CD14-positive monocyte (primary cell): ENCODE results near the gene MIA3. TPM values are rescaled to one million over a fixed set of nuclear protein-coding genes. Genes with fewer than 3 reads are reported as not detected.

Experiments used
- DNase-seq, 3 donors: peaks; one replicate each; pipeline ENCODE4 v3.0.0-alpha.2; 2011 to 2022
- H2AFZ ChIP-seq: 2 replicates; pipeline ENCODE4 v1.6.0; 2012; ENCODE audit warnings: mild to moderate bottlenecking, low read depth, low read length, inconsistent platforms; ENCODE audit not compliant: insufficient read depth, poor library complexity, severe bottlenecking
- H3K27ac ChIP-seq, 2 donors: 1 replicate in 1 of 2; 2 replicates in 1 of 2; pipeline ENCODE4 v1.5.1; 2012 to 2013; ENCODE audit warnings: low read length in 2 of 2, control low read depth in 1 of 2, inconsistent platforms in 1 of 2, low read depth in 1 of 2, mild to moderate bottlenecking in 1 of 2
- H3K27me3 ChIP-seq, 2 donors: one replicate each; pipeline versions ENCODE4 v1.6.0 to v1.6.1; 2011 to 2013; ENCODE audit warnings: low read length in 2 of 2; ENCODE audit not compliant: control insufficient read depth in 2 of 2, insufficient read depth in 2 of 2
- H3K36me3 ChIP-seq, 2 donors: replicated peaks in 1 of 2; 1 replicate in 1 of 2; 2 replicates in 1 of 2; pipeline versions ENCODE4 v1.5.1 to v1.6.1; 2012 to 2013; ENCODE audit warnings: low read length in 2 of 2, control low read depth in 1 of 2, inconsistent platforms in 1 of 2, mild to moderate bottlenecking in 1 of 2; ENCODE audit not compliant: insufficient read depth in 2 of 2, control insufficient read depth in 1 of 2
- H3K4me1 ChIP-seq, 2 donors: 1 replicate in 1 of 2; 2 replicates in 1 of 2; pipeline versions ENCODE4 v1.5.1 to v1.6.1; 2012 to 2013; ENCODE audit warnings: low read length in 2 of 2, control low read depth in 1 of 2, inconsistent platforms in 1 of 2, mild to moderate bottlenecking in 1 of 2, moderate library complexity in 1 of 2; ENCODE audit not compliant: insufficient read depth in 2 of 2, control insufficient read depth in 1 of 2
- H3K4me2 ChIP-seq: replicated peaks from 2 replicates; pipeline ENCODE3; 2012; ENCODE audit warnings: low read length, moderate library complexity, mild to moderate bottlenecking; ENCODE audit not compliant: poor library complexity, severe bottlenecking; ENCODE audit errors: extremely low read depth
- H3K4me3 ChIP-seq, 3 experiments: fragments of 200-600 bp in 1 of 3; sonication (generic) in 1 of 3; replicated peaks in 1 of 3; 1 replicate in 2 of 3; 2 replicates in 1 of 3; pipeline ENCODE4 v1.5.1; 2011 to 2013; ENCODE audit warnings: low read length in 3 of 3, mild to moderate bottlenecking in 3 of 3, control low read depth in 2 of 3, low read depth in 2 of 3, inconsistent platforms in 1 of 3, moderate library complexity in 1 of 3
- H3K79me2 ChIP-seq: 2 replicates; pipeline ENCODE4 v1.6.0; 2012; ENCODE audit warnings: mild to moderate bottlenecking, control low read depth, inconsistent platforms, low read length, moderate library complexity; ENCODE audit not compliant: insufficient read depth
- H3K9ac ChIP-seq: 2 replicates; pipeline ENCODE4 v1.6.0; 2017; ENCODE audit warnings: low read length, mild to moderate bottlenecking; ENCODE audit not compliant: insufficient read depth, poor library complexity, severe bottlenecking
- H3K9me3 ChIP-seq, 2 donors: replicated peaks in 1 of 2; 1 replicate in 1 of 2; 2 replicates in 1 of 2; pipeline versions ENCODE4 v1.5.1 to v1.6.1; 2012 to 2013; ENCODE audit warnings: low read length in 2 of 2, control low read depth in 1 of 2; ENCODE audit not compliant: control insufficient read depth in 1 of 2, insufficient read depth in 1 of 2
- H4K20me1 ChIP-seq: 2 replicates; pipeline ENCODE4 v1.6.0; 2012; ENCODE audit warnings: mild to moderate bottlenecking, low read length, control low read depth, moderate library complexity; ENCODE audit not compliant: insufficient read depth
- H3K27ac Mint-ChIP-seq, 7 donors: one replicate each; pipeline ENCODE4 v1.8.0; 2020; ENCODE audit warnings: mild to moderate bottlenecking in 7 of 7, mixed read lengths in 7 of 7, moderate library complexity in 6 of 7, inconsistent platforms in 2 of 7
- H3K27me3 Mint-ChIP-seq, 3 donors: one replicate each; pipeline ENCODE4 v1.8.0; 2021 to 2022; ENCODE audit warnings: low read depth in 3 of 3, mild to moderate bottlenecking in 3 of 3, mixed read lengths in 3 of 3, moderate library complexity in 3 of 3, inconsistent platforms in 1 of 3
- H3K36me3 Mint-ChIP-seq, 2 donors: one replicate each; pipeline ENCODE4 v1.8.0; 2020; ENCODE audit warnings: mixed read lengths in 2 of 2, inconsistent platforms in 1 of 2, mild to moderate bottlenecking in 1 of 2
- H3K4me1 Mint-ChIP-seq: one replicate; pipeline ENCODE4 v1.8.0; 2020; ENCODE audit warnings: mild to moderate bottlenecking, mixed read lengths
- H3K4me3 Mint-ChIP-seq, 2 donors: one replicate each; pipeline ENCODE4 v1.8.0; 2020; ENCODE audit warnings: mild to moderate bottlenecking in 2 of 2, mixed read lengths in 2 of 2, moderate library complexity in 1 of 2
- H3K9me3 Mint-ChIP-seq, 7 donors: one replicate each; pipeline ENCODE4 v1.8.0; 2020 to 2022; ENCODE audit warnings: mixed read lengths in 7 of 7, mild to moderate bottlenecking in 6 of 7, moderate library complexity in 6 of 7, inconsistent platforms in 2 of 7
- CTCF ChIP-seq: fragments of 200-600 bp; IDR thresholded peaks from one replicate; pipeline ENCODE4 v1.8.0; 2022; ENCODE audit warnings: antibody characterized with exemption, mild to moderate bottlenecking
- WGBS: methylation state at CpG from one replicate; pipeline ENCODE4 v1.1.5; 2013; ENCODE audit warnings: missing lambda C conversion rate; ENCODE audit not compliant: insufficient coverage; 5-methylcytosine and 5-hydroxymethylcytosine counted together
- intact Hi-C, 2 donors: fragments of 100-400 bp; cut with micrococcal nuclease; formaldehyde crosslinking; loops; one replicate each; pipeline versions ENCODE4 v1.15.0 to v1.15.1; 2023
- polyA plus RNA-seq, 3 donors: library from polyadenylated mRNA; depleted of rRNA in 1 of 3; unstranded in 2 of 3; stranded (reverse) in 1 of 3; fragments of 300-500 nt in 2 of 3; fragments of >200 nt in 1 of 3; fragmentation: Illumina TruSeq in 2 of 3; gene quantifications; 1 replicate in 2 of 3; 2 replicates in 1 of 3; pipeline ENCODE4 v1.2.3, GENCODE V29; 2012 to 2021

The MIA3 gene
- polyA plus RNA-seq, 3 donors, result 19.8 to 37.1 (median 36.6) TPM

DNA sequence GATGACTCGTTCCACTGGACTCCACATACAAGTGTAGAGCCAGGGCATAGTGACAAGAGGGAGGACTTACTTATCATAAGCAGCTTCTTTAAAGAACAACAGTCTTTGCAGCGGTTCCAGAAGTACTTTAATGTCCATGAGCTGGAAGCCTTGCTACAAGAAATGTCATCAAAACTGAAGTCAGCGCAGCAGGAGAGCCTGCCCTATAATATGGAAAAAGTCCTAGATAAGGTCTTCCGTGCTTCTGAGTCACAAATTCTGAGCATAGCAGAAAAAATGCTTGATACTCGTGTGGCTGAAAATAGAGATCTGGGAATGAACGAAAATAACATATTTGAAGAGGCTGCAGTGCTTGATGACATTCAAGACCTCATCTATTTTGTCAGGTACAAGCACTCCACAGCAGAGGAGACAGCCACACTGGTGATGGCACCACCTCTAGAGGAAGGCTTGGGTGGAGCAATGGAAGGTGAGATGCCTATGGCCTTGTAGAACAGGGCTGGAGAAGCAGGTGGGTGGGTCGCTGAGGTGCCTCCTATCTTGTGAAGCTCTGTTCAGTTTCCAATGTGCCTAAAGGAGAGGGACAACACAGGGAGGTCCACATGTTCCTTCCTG lies 12.1 kb downstream of the MIA3 start:
- no peaks in the 10 kb centered on the region for H3K79me2 ChIP-seq
- H3K27me3 ChIP-seq, result no peaks in the 10 kb centered on the region
- DNase-seq, result no peak
- H3K4me1 ChIP-seq, result no peaks in the 10 kb centered on the region
- H3K27ac ChIP-seq, result no peak overlapping the region
- H3K36me3 ChIP-seq, result peaks cover 71 to 99% of the 10 kb centered on the region in 2 donors
- intact Hi-C loops, result loop anchor here in 1 of 2 donors (5.0 kb wide), 1 partner anchor 163 kb away; no protein-coding TSS in a partner anchor
- no peaks in the 10 kb centered on the region for H3K9me3 ChIP-seq
- no peaks in the 10 kb centered on the region for H3K4me1 Mint-ChIP-seq
- no peak overlapping the region for H3K4me3 Mint-ChIP-seq
- no peak overlapping the region for H3K9ac ChIP-seq
- WGBS, result 93% methylated on average over 6 of the region's 7 CpGs
- H3K27me3 Mint-ChIP-seq, result no peaks in the 10 kb centered on the region
- no peaks in the 10 kb centered on the region for H3K9me3 Mint-ChIP-seq
- H3K36me3 Mint-ChIP-seq, result peaks cover 67 to 78% of the 10 kb centered on the region in 2 donors
- H2AFZ ChIP-seq, result no peak overlapping the region
- peak overlapping the region in 1 of 7 donors; percentile 2 for H3K27ac Mint-ChIP-seq
- H4K20me1 ChIP-seq, result no peaks in the 10 kb centered on the region
- no peak for TF ChIP-seq CTCF
- no peak overlapping the region for H3K4me3 ChIP-seq
- no peak overlapping the region for H3K4me2 ChIP-seq

DNA sequence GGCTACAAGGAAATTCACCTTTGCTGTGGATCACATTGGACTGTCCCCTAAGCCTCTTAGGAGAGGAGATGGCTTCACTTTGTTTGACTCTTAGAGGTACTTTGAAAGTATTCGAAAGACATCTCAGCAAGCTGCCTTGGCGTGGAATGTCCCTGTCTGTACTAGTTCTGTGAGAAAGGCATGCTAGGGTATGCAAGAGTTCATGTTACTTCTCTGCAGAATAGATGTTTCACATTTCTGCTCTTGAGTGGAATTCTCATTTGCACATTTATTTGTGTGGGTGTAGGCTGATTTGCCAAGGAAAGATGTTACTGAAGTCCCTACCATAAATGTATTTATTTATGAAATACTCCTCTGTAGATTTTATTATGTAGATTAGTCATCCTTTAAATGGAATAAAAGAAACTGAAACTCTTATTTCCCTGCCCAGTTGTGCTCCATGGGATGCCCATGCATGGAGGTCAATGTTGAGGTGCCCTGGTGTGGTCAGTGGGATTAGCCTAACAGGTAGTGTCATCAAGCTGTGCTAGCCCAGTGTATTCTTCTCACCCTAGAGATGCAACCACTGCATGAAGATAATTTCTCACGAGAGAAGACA lies 13.8 kb downstream of the MIA3 start:
- Histone ChIP-seq H4K20me1 (no peaks in the 10 kb centered on the region), H3K9ac (no peak overlapping the region), H3K79me2 (no peaks in the 10 kb centered on the region), H3K36me3 (peaks cover 55 to 99% of the 10 kb centered on the region in 2 donors), H3K4me1 (no peaks in the 10 kb centered on the region), H3K27me3 (no peaks in the 10 kb centered on the region), H3K27ac (no peak overlapping the region), H3K4me3 (no peak overlapping the region), H2AFZ (no peak overlapping the region), H3K4me2 (no peak overlapping the region), H3K9me3 (no peaks in the 10 kb centered on the region)
- WGBS, result 100% methylated on average over 3 of the region's 3 CpGs
- H3K4me3 Mint-ChIP-seq, result no peak overlapping the region
- no peaks in the 10 kb centered on the region for H3K4me1 Mint-ChIP-seq
- TF ChIP-seq CTCF, result no peak
- no peak overlapping the region for H3K27ac Mint-ChIP-seq
- intact Hi-C loops, result loop anchor here in 1 of 2 donors (5.0 kb wide), 1 partner anchor 164 kb away; no protein-coding TSS in a partner anchor
- DNase-seq, result no peak
- peaks cover 60 to 72% of the 10 kb centered on the region in 2 donors for H3K36me3 Mint-ChIP-seq
- H3K9me3 Mint-ChIP-seq, result no peaks in the 10 kb centered on the region
- no peaks in the 10 kb centered on the region for H3K27me3 Mint-ChIP-seq
